GM12892 (cell line): ENCODE results near the gene RNF126.
"Not testable (repeated sequence)": the region's sequence is repeated elsewhere in the genome, so short reads cannot be mapped to it uniquely, and the experiment has no call there.

ENCODE experiments used
- DNase-seq: peaks from one replicate; pipeline ENCODE4 v3.0.0; 2011; ENCODE audit not compliant: insufficient read length
- FAIRE-seq: peaks from 2 replicates; lab custom pipeline; 2011; peaks lifted over from hg19 to GRCh38; lab: Jason Lieb, UNC
- POLR2A ChIP-seq: IDR thresholded peaks from 2 replicates; pipeline ENCODE4 v1.6.1; 2011; ENCODE audit warnings: low read depth, low read length, control low read depth
- POLR2AphosphoS5 ChIP-seq: IDR thresholded peaks from 2 replicates; pipeline ENCODE4 v1.6.1; 2011; ENCODE audit warnings: low read depth, low read length, control low read depth
- TAF1 ChIP-seq: IDR thresholded peaks from 2 replicates; pipeline ENCODE4 v1.6.1; 2011; ENCODE audit warnings: low read depth, mild to moderate bottlenecking, control low read depth, low read length, borderline replicate concordance

Gene RNF126

DNA sequence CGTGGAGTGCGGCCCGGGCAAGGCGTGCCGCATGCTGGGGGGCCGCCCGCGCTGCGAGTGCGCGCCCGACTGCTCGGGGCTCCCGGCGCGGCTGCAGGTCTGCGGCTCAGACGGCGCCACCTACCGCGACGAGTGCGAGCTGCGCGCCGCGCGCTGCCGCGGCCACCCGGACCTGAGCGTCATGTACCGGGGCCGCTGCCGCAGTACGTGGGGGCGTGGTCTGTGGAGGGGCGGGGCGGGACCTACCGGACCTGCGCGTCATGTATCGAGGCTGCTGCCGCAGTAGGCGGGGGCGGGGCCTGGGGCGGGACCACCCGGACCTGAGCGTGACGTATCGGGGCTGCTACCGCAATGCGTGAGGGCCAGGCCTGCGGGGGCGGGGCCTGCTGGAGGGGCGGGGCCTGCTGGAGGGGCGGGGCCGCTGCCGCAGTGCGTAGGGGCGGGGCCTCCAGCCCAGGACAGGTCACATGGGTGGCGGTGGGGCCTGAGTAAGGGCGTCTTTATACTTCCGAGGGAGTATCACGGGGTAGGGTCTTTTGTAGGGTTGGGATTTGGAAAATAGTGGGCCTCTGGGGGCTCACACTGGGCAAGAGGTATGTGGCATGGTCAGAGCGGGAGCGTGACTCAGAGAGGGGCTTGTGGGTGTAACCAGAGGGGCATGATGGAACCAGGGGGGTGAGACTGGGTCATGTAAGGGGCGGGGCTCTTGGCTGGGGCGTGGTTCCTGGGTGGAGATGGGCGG is 17.4 kb upstream of the RNF126 start:
- TF ChIP-seq TAF1, result no peak
- no peak for TF ChIP-seq POLR2AphosphoS5
- peak; percentile 77; the same call in 1 of the 2 replicates for TF ChIP-seq POLR2A
- DNase-seq (peak; percentile 95), FAIRE-seq (peak; percentile 100)

DNA sequence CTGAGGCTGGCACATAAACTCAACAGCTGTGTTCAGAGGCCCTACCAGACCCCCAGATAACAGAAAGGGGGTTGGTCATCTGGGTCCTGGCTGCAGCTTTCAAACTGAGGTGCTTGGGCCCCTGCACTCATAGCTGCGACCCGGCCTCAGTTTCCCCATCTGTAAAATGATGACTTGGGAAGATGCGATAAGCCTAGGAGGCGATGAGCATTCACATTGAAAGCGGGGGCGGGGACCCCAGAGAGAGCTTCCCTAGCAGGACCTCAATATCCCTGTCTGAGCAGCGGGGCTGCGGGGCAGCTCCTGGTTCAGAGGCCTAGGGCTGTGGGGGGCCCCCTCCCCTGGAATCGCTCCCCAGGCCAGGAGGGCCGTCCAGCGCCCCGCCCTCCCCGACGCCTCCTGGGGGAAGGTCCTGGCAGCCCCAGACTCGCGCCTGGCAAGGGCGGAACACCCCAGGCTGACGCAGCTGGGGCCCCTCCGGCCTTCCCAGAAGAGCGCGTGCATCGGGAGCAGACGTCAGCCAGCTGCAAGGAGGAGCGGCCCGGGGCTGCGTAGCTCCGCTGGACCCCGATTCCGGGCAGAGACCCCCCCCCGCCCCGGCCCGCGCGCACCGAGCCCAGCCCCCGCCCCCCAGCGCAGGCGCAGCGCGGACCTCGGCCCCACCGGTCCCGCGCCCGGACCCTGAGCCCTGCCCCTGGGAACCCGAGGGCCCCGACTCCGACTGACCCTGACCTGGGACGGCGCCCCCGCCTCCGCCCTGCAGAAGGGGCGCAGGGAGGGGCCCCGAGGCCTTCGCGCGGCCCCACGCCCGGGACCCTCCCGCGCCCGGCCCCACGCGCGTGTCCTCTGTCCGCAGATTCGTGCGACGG is 16.6 kb upstream of the RNF126 start:
- FAIRE-seq, result no peak
- peak; percentile 62 for DNase-seq
- TF ChIP-seq TAF1, result no peak
- TF ChIP-seq POLR2AphosphoS5, result no peak
- TF ChIP-seq POLR2A, result no peak

DNA sequence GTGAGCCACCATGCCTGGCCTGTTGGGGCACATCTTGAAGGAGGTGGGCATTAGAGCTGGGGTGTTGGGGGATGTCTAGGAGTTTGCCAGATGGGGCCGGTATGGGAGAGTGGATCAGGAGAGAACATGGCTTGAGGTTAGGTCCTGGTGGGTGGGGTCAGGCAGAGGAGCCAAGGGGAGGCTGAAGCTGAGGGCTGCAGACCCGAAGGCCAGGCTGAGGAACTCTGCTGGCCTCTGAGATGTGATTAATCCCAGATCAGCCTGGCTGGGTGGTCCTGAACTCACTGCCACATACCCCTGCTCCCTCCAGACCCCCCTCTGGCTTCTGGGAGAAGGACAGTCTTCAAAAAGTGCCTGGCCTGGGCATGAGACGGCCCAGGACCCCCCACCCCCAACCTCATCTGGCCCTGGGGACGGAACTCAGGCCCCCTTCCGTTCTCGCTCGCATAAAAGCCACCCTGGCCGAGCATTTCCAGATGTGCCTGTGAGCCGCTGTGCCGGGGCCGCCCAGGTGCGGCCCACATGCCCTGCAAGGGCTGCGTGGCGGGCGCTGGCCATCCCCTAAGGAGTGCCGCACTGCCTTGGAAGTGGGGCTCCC is 15.9 kb upstream of the RNF126 start:
- no peak for DNase-seq
- TF ChIP-seq POLR2A (no peak), POLR2AphosphoS5 (no peak), TAF1 (no peak)
- no peak for FAIRE-seq

DNA sequence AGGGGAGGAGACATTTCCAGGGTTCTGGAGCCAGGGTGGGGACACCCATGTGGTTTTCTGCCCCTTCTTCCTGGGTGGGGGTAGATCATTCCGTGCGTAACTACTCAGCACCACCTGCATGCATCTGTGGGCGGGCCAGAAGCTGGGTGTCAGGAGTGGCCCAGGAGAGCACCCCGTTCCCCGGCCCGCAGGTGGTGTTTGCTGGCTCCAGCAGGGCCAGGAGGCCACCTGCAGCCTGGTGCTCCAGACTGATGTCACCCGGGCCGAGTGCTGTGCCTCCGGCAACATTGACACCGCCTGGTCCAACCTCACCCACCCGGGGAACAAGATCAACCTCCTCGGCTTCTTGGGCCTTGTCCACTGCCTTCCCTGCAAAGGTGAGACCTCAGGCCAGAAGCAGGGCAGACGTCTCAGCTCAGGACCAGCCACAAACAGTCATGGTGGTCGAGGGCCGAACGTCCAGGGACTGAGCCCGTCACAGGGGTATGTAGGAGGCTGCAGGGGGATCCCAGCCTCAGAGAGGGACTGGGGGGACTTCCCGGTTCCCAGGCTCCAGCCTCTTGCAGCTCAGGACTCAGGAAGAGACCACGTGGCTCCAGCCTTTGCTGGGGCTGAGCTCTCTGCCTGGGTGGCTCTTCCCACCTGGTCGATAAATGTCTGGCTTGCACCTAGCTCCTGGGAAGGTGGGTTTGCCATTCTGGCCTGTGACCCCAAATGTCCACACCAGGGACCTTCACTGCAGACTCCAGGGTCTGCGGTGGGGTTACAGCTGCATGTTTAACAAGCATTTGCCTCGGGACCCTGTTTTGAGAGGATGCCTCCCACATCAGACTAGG is 14.8 kb upstream of the RNF126 start:
- FAIRE-seq, result no peak
- DNase-seq, result no peak
- no peak; the same call in 1 of the 2 replicates for TF ChIP-seq POLR2AphosphoS5
- TF ChIP-seq POLR2A, result no peak
- TF ChIP-seq TAF1, result no peak

DNA sequence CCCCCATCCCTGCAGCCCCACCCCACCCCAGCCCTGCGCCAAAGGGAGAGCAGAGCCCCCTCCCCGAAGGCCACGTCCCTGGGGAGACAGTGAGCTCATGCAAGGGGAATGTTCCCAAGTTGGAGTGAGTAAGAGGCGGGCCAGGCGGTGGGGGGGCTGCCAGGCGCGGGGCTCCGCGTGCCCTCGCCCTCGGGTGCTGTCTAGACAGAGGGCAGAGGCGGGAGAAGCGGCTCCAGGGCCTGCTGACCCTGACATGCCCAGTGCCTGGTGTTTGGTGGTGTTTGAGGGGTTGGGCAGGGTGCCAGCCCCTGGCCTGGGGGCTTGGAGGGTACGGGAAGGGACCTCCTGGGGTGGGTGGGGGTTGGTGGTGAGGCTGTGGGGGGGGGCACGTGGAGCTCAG is 14.2 kb upstream of the RNF126 start:
- FAIRE-seq, result no peak

DNA sequence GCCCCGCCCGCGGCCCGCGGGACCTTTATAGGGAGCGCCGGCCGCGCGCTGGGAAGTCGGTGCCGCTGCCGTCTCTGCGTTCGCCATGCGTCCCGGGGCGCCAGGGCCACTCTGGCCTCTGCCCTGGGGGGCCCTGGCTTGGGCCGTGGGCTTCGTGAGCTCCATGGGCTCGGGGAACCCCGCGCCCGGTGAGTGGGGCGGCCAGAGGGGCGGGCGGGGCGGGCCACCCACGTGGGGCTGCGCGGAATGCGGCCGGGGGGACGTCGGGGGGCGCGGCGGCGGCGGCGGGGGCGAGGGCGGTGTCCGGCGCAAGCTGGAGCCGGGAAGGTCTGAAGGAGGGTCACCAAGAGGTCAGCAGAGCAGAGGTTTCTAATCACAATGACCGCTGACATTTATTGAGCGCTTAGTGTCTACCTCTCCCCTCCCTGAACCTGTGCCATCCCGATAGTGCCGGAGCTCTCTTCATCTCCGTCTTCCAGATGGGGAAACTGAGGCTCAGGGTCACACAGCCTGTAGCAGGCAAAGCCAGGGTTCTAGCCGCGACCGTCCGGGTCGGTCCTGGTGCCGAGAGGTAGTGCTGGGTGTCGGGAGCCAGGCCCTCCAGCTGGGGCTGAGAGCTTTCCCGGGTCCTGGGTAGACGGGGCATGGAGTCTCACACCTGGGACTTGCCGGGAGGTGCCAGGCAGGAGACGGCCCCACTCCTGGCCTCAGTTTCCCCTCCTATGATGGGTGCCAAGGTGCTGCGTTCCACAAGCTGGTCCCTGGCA is 13.5 kb upstream of the RNF126 start, which contains the start of gene FSTL3:
Gene FSTL3 (plus strand): TSS at position 54 of the 767 bp plus-strand sequence. CDS start 32 bp downstream, at position 86.
- TF ChIP-seq TAF1, result no peak
- TF ChIP-seq POLR2AphosphoS5, result no peak
- no peak; the same call in 1 of the 2 replicates for TF ChIP-seq POLR2A
- FAIRE-seq, result no peak
- DNase-seq, result no peak

More for the DNA sequence above, 14.2 kb upstream of the RNF126 start:
- no peak for DNase-seq
- no peak for TF ChIP-seq POLR2AphosphoS5
- TF ChIP-seq TAF1, result no peak
- TF ChIP-seq POLR2A, result no peak

DNA sequence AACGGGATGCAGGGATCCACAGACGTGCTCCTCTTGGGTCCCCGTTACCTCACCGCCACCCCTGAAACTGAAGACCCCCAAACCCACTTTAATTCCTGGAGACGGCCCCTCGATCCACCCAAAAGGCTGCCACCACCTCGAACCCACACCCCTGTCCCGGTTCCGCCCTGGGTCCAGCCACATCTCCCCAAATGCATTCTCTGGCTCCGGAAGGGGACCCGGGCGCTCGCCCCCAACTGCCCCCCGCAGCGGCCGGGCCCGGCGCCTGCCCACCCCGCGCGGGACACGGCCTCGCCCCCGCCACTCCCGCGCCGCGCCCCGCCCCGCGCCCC is 13.0 kb upstream of the RNF126 start:
- DNase-seq (no peak), FAIRE-seq (no peak)
- no peak for TF ChIP-seq TAF1
- no peak for TF ChIP-seq POLR2AphosphoS5
- TF ChIP-seq POLR2A, result no peak

DNA sequence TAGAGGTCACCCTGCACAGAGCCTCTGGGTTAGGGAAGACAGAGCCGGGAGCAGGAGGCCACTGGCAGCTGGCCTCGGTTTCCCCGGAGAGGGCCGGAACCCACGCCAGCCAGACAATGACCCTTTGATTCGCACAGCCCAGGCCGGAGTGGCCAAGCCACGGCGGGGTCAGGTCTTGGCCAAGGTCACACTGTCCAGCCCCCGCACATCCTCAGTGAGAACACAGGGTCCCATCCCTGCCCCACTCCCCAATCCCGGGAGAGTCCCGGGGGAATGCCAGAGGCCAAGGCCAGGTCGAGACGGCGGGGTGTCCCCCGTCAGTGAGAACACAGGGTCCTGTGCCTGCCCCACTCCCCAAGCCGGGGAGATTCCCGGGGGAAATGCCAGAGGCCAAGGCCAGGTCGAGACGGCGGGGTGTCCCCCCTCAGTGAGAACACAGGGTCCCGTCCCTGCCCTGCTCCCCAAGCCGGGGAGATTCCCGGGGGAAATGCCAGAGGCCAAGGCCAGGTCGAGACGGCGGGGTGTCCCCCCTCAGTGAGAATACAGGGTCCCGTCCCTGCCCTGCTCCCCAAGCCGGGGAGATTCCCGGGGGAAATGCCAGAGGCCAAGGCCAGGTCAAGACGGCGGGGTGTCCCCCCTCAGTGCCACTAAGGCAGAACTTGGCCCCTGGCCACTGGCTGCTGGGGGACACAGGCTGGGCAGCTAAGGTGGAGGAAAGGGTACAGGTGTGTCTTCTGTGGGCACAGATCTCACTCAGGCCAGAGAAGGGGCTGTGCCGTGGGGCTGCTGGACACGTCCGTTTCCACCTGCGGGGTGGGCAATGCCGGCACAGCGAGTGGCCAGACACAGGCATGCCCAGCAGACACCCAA is 11.5 kb upstream of the RNF126 start:
- TF ChIP-seq POLR2AphosphoS5 (no peak), POLR2A (no peak), TAF1 (no peak)
- FAIRE-seq (no peak), DNase-seq (no peak)

DNA sequence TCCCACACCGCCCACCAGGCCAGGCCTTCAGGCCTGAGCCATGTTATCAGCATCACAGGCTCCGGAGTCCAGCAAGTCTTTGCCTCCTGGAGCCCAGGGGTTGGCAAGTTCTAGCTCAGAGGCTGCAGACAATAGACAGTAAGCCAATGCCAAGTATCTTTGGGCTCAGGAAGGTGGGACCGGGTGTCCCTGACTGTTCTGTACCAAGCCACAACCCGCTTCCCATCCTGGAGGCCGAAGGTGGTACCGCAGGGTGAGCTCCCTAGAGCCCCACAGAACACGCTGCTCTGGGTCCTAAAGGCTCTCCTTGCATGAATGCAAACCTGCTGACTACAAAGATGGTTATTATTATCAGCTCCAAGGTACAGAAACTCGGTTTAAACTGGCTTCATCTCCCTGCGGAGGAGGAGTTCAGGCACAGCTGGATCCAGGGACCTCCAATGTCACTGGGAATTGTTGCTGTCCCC is 7.6 kb upstream of the RNF126 start:
- FAIRE-seq (no peak), DNase-seq (no peak)
- no peak for TF ChIP-seq TAF1
- TF ChIP-seq POLR2AphosphoS5, result no peak
- TF ChIP-seq POLR2A, result no peak

DNA sequence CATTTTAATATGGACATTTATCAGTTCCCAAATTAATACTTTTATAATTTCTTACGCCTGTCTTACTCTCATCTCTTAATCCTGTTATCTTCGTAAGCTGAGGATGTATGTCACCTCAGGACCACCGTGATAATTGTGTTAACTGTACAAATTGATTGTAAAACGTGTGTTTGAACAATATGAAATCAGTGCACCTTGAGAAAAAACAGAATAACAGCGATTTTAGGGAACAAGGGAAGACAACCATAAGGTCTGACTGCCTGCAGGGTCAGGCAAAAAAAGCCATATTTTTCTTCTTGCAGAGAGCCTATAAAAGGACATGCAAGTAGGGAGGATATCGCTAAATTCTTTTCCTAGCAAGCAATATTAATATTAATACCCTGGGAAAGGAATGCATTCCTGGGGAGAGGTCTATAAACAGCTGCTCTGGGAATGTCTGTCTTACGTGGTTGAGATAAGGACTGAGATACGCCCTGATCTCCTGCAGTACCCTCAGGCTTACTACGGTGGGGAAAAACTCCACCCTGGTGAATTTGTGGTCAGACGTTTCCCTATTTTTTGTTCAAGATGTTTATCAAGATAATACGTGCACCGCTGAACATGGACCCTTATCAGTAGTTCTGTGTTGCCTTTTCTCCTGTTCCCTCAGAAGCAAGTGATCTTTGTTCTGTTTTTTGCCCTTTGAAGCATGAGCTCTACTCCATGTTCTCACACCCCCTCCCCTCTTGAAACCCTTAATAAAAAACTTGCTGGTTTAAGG is 5.8 kb upstream of the RNF126 start:
- FAIRE-seq, DNase-seq: not testable (repeated sequence)

DNA sequence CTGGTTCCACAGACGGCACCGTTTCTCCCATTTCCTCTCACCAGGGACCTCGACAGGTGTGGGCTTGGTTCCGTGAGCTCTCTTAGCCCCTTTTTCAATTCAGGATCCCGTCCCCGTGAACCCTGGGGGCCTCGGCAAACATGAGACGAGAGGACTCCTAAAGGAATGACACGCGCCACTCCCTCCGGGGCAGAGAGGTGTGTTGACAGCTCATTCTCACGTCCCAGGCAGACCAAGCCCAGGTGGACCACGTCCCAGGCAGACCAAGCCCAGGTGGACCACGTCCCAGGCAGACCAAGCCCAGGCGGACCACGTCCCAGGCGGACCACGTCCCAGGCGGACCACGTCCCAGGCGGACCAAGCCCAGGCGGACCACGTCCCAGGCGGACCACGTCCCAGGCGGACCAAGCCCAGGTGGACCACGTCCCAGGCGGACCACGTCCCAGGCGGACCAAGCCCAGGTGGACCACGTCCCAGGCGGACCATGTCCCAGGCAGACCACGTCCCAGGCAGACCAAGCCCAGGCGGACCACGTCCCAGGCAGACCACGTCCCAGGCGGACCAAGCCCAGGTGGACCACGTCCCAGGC is 4.1 kb upstream of the RNF126 start:
- FAIRE-seq, DNase-seq: not testable (repeated sequence)
